A673 (cell line): ENCODE measurements around the gene EDEM2. TPM values are rescaled to one million over a fixed set of nuclear protein-coding genes. Genes with fewer than 3 reads are reported as not detected.

Experiments used
- BruUV-seq: library from RNA; stranded (reverse); fragments of 400-500 nt; replicated peaks from 2 replicates; lab custom pipeline; 2021; lab: Mats Ljungman, UMichigan
- CTCF ChIA-PET: fragments of 300-600 bp; sonication (Branson Sonifier 250); formaldehyde crosslinking; loops from one replicate; lab custom pipeline; 2022; ENCODE audit warnings: antibody characterized with exemption; lab: Charles Lee
- POLR2A ChIA-PET: fragments of 300-600 bp; sonication (Branson Sonifier 250); formaldehyde crosslinking; loops from one replicate; lab custom pipeline; 2022; ENCODE audit warnings: antibody characterized with exemption; ENCODE audit not compliant: low non-redundant PET; lab: Charles Lee
- DNase-seq: peaks from one replicate; pipeline ENCODE4 v3.0.0-alpha.2; 2015; ENCODE audit warnings: low spot score
- H3K27ac ChIP-seq: fragments of 200-600 bp; sonication (generic); 2 replicates; pipeline ENCODE4 v1.5.1; 2016; ENCODE audit warnings: mixed run types, low read depth, mild to moderate bottlenecking, mixed read lengths, antibody characterized with exemption, low read length; ENCODE audit not compliant: poor library complexity, severe bottlenecking
- H3K27me3 ChIP-seq: fragments of 200-600 bp; sonication (generic); replicated peaks from 2 replicates; pipeline ENCODE4 v1.6.1; 2017; ENCODE audit warnings: mixed run types, low read depth, mild to moderate bottlenecking, mixed read lengths, antibody characterized with exemption, low read length; ENCODE audit not compliant: insufficient read depth, poor library complexity
- H3K36me3 ChIP-seq: fragments of 200-600 bp; sonication (generic); 2 replicates; pipeline ENCODE4 v1.6.1; 2016; ENCODE audit warnings: mixed run types, mild to moderate bottlenecking, mixed read lengths, antibody characterized with exemption, low read length; ENCODE audit not compliant: insufficient read depth, poor library complexity, severe bottlenecking
- H3K4me1 ChIP-seq: fragments of 200-600 bp; sonication (generic); 2 replicates; pipeline ENCODE4 v1.6.1; 2017; ENCODE audit warnings: mixed run types, mild to moderate bottlenecking, mixed read lengths, antibody characterized with exemption, low read length; ENCODE audit not compliant: insufficient read depth, poor library complexity, severe bottlenecking
- H3K4me3 ChIP-seq: fragments of 200-600 bp; sonication (generic); 2 replicates; pipeline ENCODE4 v1.5.1; 2016; ENCODE audit warnings: low read depth, mixed run types, mild to moderate bottlenecking, mixed read lengths, low read length; ENCODE audit not compliant: poor library complexity, severe bottlenecking
- H3K9me3 ChIP-seq: fragments of 200-600 bp; sonication (generic); 2 replicates; pipeline ENCODE4 v1.6.1; 2016; ENCODE audit warnings: mixed run types, low read depth, mild to moderate bottlenecking, mixed read lengths, antibody characterized with exemption, low read length; ENCODE audit not compliant: poor library complexity, severe bottlenecking
- CTCF ChIP-seq: fragments of 300-800, 200-600 bp; sonication (generic); conservative IDR thresholded peaks from 2 replicates; pipeline ENCODE4 v1.5.1; 2017; ENCODE audit warnings: low read depth, mild to moderate bottlenecking, antibody characterized with exemption, low read length, moderate library complexity, mixed read lengths
- EZH2 ChIP-seq: fragments of 200-600 bp; sonication (generic); IDR thresholded peaks from 2 replicates; pipeline ENCODE4 v1.6.1; 2017; ENCODE audit warnings: borderline replicate concordance, low read depth, mild to moderate bottlenecking, mixed read lengths, antibody characterized with exemption, low read length; ENCODE audit not compliant: poor library complexity, severe bottlenecking
- intact Hi-C: fragments of 100-400 bp; cut with micrococcal nuclease; formaldehyde crosslinking; loops from one replicate; pipeline ENCODE4 v1.10.0; 2022; ENCODE audit not compliant: unreplicated experiment
- total RNA-seq: library from RNA; stranded (reverse); gene quantifications from 2 replicates; pipeline ENCODE4 v1.2.3, GENCODE V29; 2021

The EDEM2 gene
- total RNA-seq, 1 experiment from 2014 or later: 13.6 TPM

GRCh38 chr20:35088231-35089145 lies 58.6 kb downstream of the EDEM2 start:
- ChIA-PET POLR2A (no interaction called here), CTCF (interaction anchor here (0.5 kb wide), 1 partner anchor 8 kb away, joined by 5 read pairs; no protein-coding TSS in a partner anchor)
- Histone ChIP-seq H3K9me3 (no peaks in the 10 kb centered on the region), H3K27ac (peak overlapping the region; percentile 32), H3K36me3 (no peaks in the 10 kb centered on the region), H3K4me3 (peak overlapping the region; percentile 5), H3K27me3 (no peaks in the 10 kb centered on the region), H3K4me1 (peaks cover 27% of the 10 kb centered on the region)
- peak; percentile 83 for DNase-seq
- intact Hi-C loops: no loop called here
- no TSS peak for BruUV-seq
- TF ChIP-seq EZH2 (no peak), CTCF (no peak)

GRCh38 chr20:35087791-35088190 lies 59.3 kb downstream of the EDEM2 start:
- ChIA-PET POLR2A (no interaction called here), CTCF (interaction anchor here (0.5 kb wide), 1 partner anchor 9 kb away, joined by 5 read pairs; no protein-coding TSS in a partner anchor)
- TF ChIP-seq CTCF (no peak), EZH2 (no peak)
- BruUV-seq: no TSS peak
- peaks cover 20% of the 10 kb centered on the region for H3K4me1 ChIP-seq
- no peaks in the 10 kb centered on the region for H3K9me3 ChIP-seq
- no peaks in the 10 kb centered on the region for H3K36me3 ChIP-seq
- intact Hi-C loops: no loop called here
- no peaks in the 10 kb centered on the region for H3K27me3 ChIP-seq
- peak; percentile 11 for DNase-seq
- peak overlapping the region; percentile 28 for H3K27ac ChIP-seq
- peak overlapping the region; percentile 5 for H3K4me3 ChIP-seq

- ChIA-PET POLR2A (no interaction called here), CTCF (no interaction called here)
- intact Hi-C loops: no loop called here
- no peaks in the 10 kb centered on the region for H3K27me3 ChIP-seq
- no peak overlapping the region for H3K27ac ChIP-seq
- no peak for TF ChIP-seq EZH2
- TF ChIP-seq CTCF: no peak
- H3K36me3 ChIP-seq: no peaks in the 10 kb centered on the region
- H3K4me1 ChIP-seq: peaks cover 20% of the 10 kb centered on the region
- H3K9me3 ChIP-seq: no peaks in the 10 kb centered on the region
- DNase-seq: no peak
- no peak overlapping the region for H3K4me3 ChIP-seq
- no TSS peak for BruUV-seq
These were observed 59.8 kb downstream of the EDEM2 start for GRCh38 chr20:35087355-35087754.
